K562 (cell line): ENCODE results near the gene ESD. TPM values are rescaled to one million over a fixed set of nuclear protein-coding genes. Genes with fewer than 3 reads are reported as not detected.

Source experiments
- CGGBP1 ChIP-seq: fragments of 250-450 bp; sonication (Bioruptor Pico); IDR thresholded peaks from 2 replicates; pipeline ENCODE4 v1.9.0; 2021; ENCODE audit warnings: mild to moderate bottlenecking
- EGR1 ChIP-seq: fragments of 450-650 bp; conservative IDR thresholded peaks from 2 replicates; pipeline ENCODE4 v1.6.1; 2017; ENCODE audit warnings: mild to moderate bottlenecking
- EWSR1 ChIP-seq: fragments of 450-650 bp; IDR thresholded peaks from 2 replicates; pipeline ENCODE4 v1.6.1; 2018; ENCODE audit warnings: borderline replicate concordance, mild to moderate bottlenecking, low read depth, moderate library complexity; ENCODE audit not compliant: partially characterized antibody
- EZH2 ChIP-seq: IDR thresholded peaks from 2 replicates; pipeline ENCODE4 v1.6.1; 2012; ENCODE audit warnings: low read depth, mild to moderate bottlenecking, inconsistent platforms, low read length, borderline replicate concordance
- GATAD2A ChIP-seq: fragments of 450-650 bp; IDR thresholded peaks from 2 replicates; pipeline ENCODE4 v1.6.1; 2017
- HNRNPK ChIP-seq: fragments of 200-400 bp; formaldehyde crosslinking; IDR thresholded peaks from one replicate; pipeline ENCODE4 v1.6.1; 2018; ENCODE audit warnings: mild to moderate bottlenecking, low read depth, low read length; ENCODE audit not compliant: poor library complexity, severe bottlenecking
- L3MBTL2 ChIP-seq: fragments of 450-650 bp; IDR thresholded peaks from 2 replicates; pipeline ENCODE4 v1.6.1; 2016; ENCODE audit warnings: mild to moderate bottlenecking, moderate library complexity
- MCM5 ChIP-seq: fragments of 450-650 bp; IDR thresholded peaks from 2 replicates; pipeline ENCODE4 v1.6.1; 2016; ENCODE audit warnings: low read depth
- NFE2L1 ChIP-seq: fragments of 450-650 bp; IDR thresholded peaks from 2 replicates; pipeline ENCODE4 v1.6.1; 2016; ENCODE audit warnings: missing genetic modification characterization, low read depth, mild to moderate bottlenecking, missing compliant biosample characterization, moderate library complexity, borderline replicate concordance
- NFXL1 ChIP-seq: fragments of 450-650 bp; formaldehyde crosslinking; IDR thresholded peaks from 2 replicates; pipeline ENCODE4 v1.4.0; 2021; ENCODE audit warnings: mild to moderate bottlenecking
- PRDM10 ChIP-seq: fragments of 450-650 bp; IDR thresholded peaks from 2 replicates; pipeline ENCODE4 v1.6.1; 2018; ENCODE audit not compliant: partially characterized antibody
- RBM22 ChIP-seq: fragments of 200-400 bp; formaldehyde crosslinking; IDR thresholded peaks from 2 replicates; pipeline ENCODE4 v1.6.1; 2018; ENCODE audit warnings: low read length, low read depth; ENCODE audit not compliant: poor library complexity, severe bottlenecking
- SIN3A ChIP-seq, 2 experiments: fragments of 150-350 bp in 1 of 2; IDR thresholded peaks; 2 replicates each; pipeline ENCODE4 v1.6.1; 2011 to 2016; ENCODE audit warnings: borderline replicate concordance in 2 of 2, low read depth in 2 of 2, low read length in 2 of 2, mild to moderate bottlenecking in 2 of 2, moderate library complexity in 2 of 2; ENCODE audit not compliant: control insufficient read depth in 1 of 2
- TCF3 ChIP-seq: sonication (generic); formaldehyde crosslinking; IDR thresholded peaks from 2 replicates; pipeline ENCODE4 v1.4.0; 2020; ENCODE audit warnings: mild to moderate bottlenecking, missing genetic modification reagents
- TOE1 ChIP-seq, 2 experiments: fragments of 450-650 bp in 1 of 2; sonication (generic) in 1 of 2; formaldehyde crosslinking in 1 of 2; IDR thresholded peaks; 2 replicates each; pipeline versions ENCODE4 v1.7.1 to v1.8.0; 2016 to 2022; ENCODE audit warnings: borderline replicate concordance in 2 of 2, mild to moderate bottlenecking in 2 of 2, antibody characterized with exemption in 1 of 2, inconsistent platforms in 1 of 2, low read depth in 1 of 2, missing genetic modification reagents in 1 of 2, moderate library complexity in 1 of 2
- XRCC3 ChIP-seq: fragments of 450-650 bp; IDR thresholded peaks from 2 replicates; pipeline ENCODE4 v1.6.1; 2017; ENCODE audit warnings: mild to moderate bottlenecking, moderate library complexity
- ZBED1 ChIP-seq: IDR thresholded peaks from 2 replicates; pipeline ENCODE4 v1.6.1; 2014
- ZC3H11A ChIP-seq: IDR thresholded peaks from 2 replicates; pipeline ENCODE4 v1.6.1; 2012; ENCODE audit warnings: low read depth, low read length, improper control_type of control experiment
- ZFPM2 ChIP-seq: fragments of 250-450 bp; sonication (Bioruptor Pico); IDR thresholded peaks from 2 replicates; pipeline ENCODE4 v1.5.1; 2022; ENCODE audit warnings: mild to moderate bottlenecking
- ZNF121 ChIP-seq: sonication (generic); formaldehyde crosslinking; conservative IDR thresholded peaks from 2 replicates; pipeline ENCODE4 v1.8.0; 2022; ENCODE audit warnings: missing genetic modification reagents
- ZNF174 ChIP-seq: fragments of 250-450 bp; sonication (Bioruptor Pico); IDR thresholded peaks from 2 replicates; pipeline ENCODE4 v1.4.0; 2020; ENCODE audit warnings: mild to moderate bottlenecking
- ZNF740 ChIP-seq, 3 experiments: fragments of 200-800 bp in 1 of 3; sonication (Bioruptor generic) in 1 of 3; sonication (generic) in 1 of 3; formaldehyde crosslinking in 1 of 3; IDR thresholded peaks; 2 replicates each; pipeline versions ENCODE4 v1.6.1 to v1.8.0; 2016 to 2022; ENCODE audit warnings: mild to moderate bottlenecking in 2 of 3, missing compliant biosample characterization in 2 of 3, missing genetic modification characterization in 2 of 3, missing genetic modification reagents in 1 of 3
- ZSCAN32 ChIP-seq: fragments of 450-650 bp; formaldehyde crosslinking; IDR thresholded peaks from 2 replicates; pipeline ENCODE4 v1.4.0; 2020; ENCODE audit warnings: mild to moderate bottlenecking, moderate library complexity
- polyA plus RNA-seq, 8 experiments: library from polyadenylated mRNA; depleted of rRNA in 4 of 8; stranded (reverse) in 5 of 8; unstranded in 3 of 8; fragments of >200 nt; fragmentation: Nextera tagmentation in 2 of 8; fragmentation: Illumina TruSeq in 1 of 8; extraction: Ambion mirVana in 2 of 8; extraction: Trizol in 1 of 8; gene quantifications; 2 replicates each; pipeline versions ENCODE4 v1.2.1 to v1.2.3, GENCODE V29; 2011 to 2014; ENCODE audit warnings: inconsistent platforms in 1 of 8, missing spikeins in 1 of 8
- total RNA-seq, 7 experiments: library from RNA; depleted of rRNA in 6 of 7; stranded (reverse); fragments of >200 nt in 6 of 7; fragmentation: Illumina TruSeq in 2 of 7; extraction: Trizol in 2 of 7; gene quantifications; 2 replicates each; pipeline versions ENCODE4 v1.2.1 to v1.2.3, GENCODE V29; 2011 to 2021; ENCODE audit warnings: low replicate concordance in 1 of 7

ESD gene
- total and polyA plus RNA-seq, 9 of the 15 experiments (the other 6 are each of a cell fraction or from before 2014, with no cell fraction given), result 88.9 to 402 (median 232) TPM

- TF ChIP-seq ZFPM2 (no peak), L3MBTL2 (peak; percentile 91), TCF3 (CRISPR knock-in tag) (no peak), ZC3H11A (no peak), CGGBP1 (CRISPR knock-in tag) (no peak), EGR1 (peak; percentile 68), PRDM10 (no peak), TOE1 (IDR thresholded peaks at IDR 0.05; ENCODE audit: borderline replicate concordance) (no peak), TOE1 (CRISPR knock-in tag; IDR thresholded peaks at IDR 0.05; ENCODE audit: borderline replicate concordance, low read depth) (no peak), EWSR1 (no peak), NFXL1 (no peak), RBM22 (no peak), NFE2L1 (tag) (no peak), GATAD2A (no peak), EZH2 (no peak), HNRNPK (no peak), MCM5 (no peak), ZNF121 (CRISPR knock-in tag) (no peak), ZNF740 (CRISPR knock-in tag; IDR thresholded peaks at IDR 0.05) (no peak), ZNF740 (tag; IDR thresholded peaks at IDR 0.05) (no peak), ZNF174 (CRISPR knock-in tag) (no peak), SIN3A (IDR thresholded peaks at IDR 0.05; ENCODE audit: borderline replicate concordance in 2 of 2, control insufficient read depth in 1 of 2, low read depth in 2 of 2, low read length in 2 of 2) (no peak), ZSCAN32 (no peak), ZBED1 (peak; percentile 48; the same call in 1 of the 2 replicates), XRCC3 (no peak)
These were observed at the start of gene ESD (continued) for GRCh38 chr13:46796515-46797474.
